Fibroblast of skin of left biceps (primary cell): ENCODE data around the gene SP7.
"Not testable (repeated sequence)": the region's sequence is repeated elsewhere in the genome, so short reads cannot be mapped to it uniquely, and the experiment has no call there.

Experiments
- DNase-seq, 2 experiments: peaks; one replicate each; pipeline ENCODE4 v3.0.0-alpha.2; 2013; ENCODE audit warnings: low read depth in 2 of 2

The SP7 gene

DNA sequence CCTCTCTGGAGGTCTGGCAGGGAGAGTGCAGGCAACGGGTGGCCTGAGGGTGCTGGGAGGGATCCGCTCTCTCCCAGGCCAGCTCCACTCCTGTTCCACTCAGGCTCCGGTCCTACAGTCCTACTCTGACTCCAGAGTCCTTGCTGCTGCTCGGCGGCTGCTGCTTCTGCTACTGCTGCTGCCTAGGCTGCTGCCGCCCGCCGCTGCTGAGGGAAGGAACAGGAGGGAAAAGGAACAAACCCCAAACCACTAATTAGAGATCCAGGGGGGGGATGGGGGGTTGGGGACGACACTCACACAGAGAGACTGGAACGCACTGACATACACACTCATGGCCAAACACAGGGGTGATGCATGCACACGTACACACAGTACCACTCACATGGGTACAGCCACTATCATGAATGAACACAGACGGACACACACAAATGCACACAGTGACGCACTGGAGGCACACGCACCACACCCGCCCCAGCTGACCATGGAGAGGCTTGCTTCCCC lies at the start of gene SP7:
Gene SP7 (minus strand): TSS at position 174 of the 501 bp plus-strand sequence. CDS start 708 bp downstream, outside the sequence.
- DNase-seq: no peak

DNA sequence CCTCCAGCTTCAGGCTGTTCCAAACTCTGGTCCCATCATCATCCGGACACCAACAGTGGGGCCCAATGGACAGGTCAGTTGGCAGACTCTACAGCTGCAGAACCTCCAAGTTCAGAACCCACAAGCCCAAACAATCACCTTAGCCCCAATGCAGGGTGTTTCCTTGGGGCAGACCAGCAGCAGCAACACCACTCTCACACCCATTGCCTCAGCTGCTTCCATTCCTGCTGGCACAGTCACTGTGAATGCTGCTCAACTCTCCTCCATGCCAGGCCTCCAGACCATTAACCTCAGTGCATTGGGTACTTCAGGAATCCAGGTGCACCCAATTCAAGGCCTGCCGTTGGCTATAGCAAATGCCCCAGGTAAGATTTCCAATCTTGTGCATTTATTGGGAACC lies 47.1 kb upstream of the SP7 start:
- no peak for DNase-seq

DNA sequence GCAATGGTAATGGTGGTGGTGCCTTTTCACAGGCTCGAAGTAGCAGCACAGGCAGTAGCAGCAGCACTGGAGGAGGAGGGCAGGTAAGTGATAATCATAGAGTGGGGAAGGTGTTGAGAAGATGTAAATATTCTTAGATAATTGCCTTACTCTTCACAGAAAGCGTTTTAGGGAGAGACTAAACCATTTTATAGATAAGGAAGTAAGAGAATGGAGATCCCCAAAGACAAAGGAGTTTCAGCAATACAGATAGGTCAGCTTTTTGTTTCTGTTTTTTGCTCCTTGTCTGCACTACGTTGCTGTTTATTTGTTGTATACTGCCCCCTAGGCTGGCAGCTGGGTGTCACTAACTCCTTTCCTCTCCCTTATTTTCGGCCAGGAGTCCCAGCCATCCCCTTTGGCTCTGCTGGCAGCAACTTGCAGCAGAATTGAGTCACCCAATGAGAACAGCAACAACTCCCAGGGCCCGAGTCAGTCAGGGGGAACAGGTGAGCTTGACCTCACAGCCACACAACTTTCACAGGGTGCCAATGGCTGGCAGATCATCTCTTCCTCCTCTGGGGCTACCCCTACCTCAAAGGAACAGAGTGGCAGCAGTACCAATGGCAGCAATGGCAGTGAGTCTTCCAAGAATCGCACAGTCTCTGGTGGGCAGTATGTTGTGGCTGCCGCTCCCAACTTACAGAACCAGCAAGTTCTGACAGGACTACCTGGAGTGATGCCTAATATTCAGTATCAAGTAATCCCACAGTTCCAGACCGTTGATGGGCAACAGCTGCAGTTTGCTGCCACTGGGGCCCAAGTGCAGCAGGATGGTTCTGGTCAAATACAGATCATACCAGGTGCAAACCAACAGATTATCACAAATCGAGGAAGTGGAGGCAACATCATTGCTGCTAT lies 45.8 kb upstream of the SP7 start:
- no peak for DNase-seq

DNA sequence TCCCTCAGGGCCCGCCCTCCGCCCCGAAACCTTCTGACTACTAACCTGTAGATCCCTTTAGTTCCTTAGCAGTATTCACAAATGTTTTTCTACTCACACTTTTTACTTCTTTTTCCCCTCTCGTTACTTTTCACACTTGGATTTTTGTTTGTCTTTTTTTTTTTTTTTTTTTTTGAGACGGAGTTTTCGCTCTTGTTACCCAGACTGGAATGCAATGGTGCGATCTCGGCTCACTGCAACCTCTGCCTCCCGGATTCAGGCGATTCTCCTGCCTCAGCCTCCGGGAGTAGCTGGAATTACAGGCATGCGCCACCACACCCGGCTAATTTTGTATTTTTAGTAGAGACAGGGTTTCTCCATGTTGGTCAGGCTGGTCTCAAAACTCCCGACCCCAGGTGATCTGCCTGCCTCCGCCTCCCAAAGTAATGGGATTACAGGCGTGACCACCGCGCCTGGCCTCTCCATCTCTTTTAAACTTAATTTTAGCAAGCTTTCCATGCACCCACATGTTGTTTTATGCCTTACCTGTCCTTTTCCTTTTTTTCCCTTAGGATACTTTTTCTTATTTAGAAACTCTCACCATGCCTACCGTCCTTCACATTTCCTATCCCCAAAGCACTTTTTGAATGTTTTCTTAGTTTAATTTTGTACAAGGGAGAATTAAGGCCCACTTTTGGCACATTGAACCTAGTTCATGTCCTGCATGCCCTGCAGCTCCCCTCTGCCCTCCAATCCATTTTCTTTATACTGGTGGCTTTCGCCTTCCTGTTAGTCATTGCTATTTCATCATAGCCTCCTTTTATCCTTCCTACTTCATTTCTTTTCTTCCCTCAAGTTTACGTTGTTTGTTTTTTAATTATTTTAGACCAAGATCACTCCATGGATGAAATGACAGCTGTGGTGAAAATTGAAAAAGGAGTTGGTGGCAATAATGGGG lies 44.9 kb upstream of the SP7 start:
- no peak for DNase-seq

DNA sequence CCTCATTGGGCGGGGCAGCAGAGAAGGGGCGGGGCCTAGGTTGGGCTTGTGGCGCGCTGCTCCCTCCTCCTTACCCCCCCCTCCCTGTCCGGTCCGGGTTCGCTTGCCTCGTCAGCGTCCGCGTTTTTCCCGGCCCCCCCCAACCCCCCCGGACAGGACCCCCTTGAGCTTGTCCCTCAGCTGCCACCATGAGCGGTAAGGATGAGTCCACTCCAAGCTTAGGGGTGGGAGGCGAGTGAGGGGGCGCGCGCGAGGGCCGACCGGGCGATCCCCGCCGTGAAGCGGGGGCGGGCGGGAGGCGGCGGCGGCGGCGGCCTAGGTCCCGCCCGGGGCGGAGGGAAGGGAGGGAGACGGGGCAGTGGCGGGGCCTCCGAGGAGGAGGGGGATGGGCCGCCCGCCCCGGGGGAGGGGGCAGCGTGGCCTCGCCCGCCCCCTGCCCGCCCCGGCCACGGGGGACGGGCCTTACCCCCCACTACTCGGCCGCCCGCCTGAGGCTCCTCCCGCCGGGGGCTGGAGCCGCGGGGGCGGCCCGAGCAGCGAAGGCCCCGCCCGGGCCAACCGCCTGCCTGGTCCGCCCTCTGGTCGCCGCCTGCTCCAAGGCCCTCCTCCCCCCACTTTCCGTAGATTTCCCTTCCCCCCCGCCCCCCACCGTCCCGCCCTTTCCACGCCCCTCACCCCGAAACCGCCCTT lies 44.1 kb upstream of the SP7 start, which contains the start of gene SP1:
Gene SP1 (plus strand): TSS at position 73 of the 690 bp plus-strand sequence. CDS start 116 bp downstream, at position 189.
- peak; percentile 89 to 92 for DNase-seq

DNA sequence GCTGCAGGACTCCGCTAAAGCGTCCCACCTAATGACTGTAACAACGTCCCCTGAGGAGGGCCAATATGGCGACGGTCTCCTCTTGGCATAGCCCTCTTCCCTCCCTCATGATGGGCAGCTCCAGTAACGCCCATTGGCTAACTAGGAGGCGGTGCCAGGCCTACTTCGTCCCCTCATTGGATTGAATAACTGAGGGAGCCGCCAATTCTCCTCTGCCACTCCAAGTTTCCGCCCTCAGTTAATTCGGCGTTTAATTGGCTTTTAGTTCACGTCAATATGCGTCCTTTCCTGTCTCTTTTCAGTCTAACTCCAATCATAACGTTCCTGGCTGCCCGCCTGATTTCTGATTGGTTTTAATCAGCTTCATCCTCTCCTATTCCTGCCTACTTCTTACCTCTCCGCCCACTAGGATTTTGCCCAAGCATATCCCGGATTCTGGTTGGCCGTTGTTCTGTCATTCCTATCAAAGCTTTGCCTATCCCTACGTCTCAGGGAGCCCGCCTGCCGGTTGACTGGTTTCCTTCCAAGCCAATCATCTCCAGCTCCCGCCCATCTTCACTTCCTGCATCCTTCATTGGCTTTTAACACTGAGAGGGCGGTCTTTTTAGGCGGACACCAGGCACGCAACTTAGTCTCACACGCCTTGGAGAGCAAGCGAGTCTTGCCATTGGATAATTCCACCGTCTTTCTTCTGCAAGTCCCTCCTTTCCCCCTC lies 43.4 kb upstream of the SP7 start:
- DNase-seq: peak; percentile 100

DNA sequence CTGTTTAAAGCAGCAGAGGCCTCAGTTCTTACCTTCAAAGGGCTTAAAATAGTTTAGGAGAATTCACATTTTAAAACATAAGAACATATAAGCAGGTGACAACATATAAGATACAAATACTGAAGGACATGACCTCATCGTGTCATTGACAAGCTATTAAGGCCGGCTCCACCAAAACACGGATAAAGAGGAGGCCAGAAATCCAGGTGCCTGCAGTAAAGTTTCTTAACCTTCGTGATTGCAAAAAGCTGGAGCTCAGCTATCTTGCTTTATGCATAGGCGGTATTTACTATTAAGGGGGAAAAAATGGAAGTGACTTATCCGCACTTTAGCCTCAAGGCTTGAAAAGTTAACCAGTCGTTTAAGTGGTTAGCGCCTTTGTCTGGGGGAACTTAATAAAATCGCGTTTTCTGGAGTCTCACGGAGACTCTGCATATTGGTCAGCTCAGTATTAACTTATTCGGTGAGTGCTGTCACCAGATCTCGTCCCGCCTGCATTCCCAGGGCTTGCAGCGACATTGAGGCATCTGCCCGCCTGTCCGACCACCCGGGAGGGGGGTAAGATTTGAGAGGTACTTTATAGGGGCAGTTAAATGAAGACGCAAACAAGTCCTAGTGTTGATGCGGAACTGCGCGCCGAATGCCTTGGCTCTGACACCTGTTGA lies 42.7 kb upstream of the SP7 start:
- no peak for DNase-seq

DNA sequence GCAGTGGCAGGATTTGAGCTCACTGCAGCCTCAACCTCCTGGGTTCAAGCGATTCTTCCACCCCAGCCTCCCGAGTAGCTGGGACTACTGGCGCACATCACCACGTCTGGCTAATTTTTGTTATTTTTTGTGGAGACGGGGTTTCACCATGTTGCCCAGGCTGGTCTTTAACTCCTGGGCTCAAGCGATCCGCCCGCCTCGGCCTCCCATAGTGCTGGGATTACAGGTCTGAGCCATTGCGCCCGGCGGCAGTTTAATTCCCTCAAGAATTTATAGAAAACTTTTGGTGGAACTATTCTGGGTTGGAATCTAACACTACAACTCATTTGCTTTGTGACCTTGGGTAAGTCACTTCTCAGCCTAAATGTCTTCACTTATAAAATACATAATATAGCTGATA lies 42.1 kb upstream of the SP7 start:
- DNase-seq: no peak

DNA sequence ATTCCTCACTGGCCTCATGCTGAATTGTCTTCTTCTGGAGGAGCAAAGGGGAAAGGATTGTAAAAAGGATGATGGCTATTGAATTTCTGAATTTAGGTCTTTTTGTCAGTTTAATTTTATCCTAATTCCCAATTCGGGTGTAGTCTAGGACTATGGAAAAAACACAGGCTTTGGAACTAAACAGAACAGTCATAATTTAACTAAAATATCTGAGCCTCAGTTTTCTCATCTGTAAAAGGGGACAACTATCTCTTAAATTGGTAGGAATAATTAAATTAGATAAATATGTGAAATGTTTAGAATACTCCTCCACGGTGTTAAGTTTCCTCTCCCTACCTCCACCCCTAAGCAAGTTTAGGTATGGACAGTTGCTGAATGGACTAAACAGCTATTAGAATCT lies 40.6 kb upstream of the SP7 start:
- no peak for DNase-seq

DNA sequence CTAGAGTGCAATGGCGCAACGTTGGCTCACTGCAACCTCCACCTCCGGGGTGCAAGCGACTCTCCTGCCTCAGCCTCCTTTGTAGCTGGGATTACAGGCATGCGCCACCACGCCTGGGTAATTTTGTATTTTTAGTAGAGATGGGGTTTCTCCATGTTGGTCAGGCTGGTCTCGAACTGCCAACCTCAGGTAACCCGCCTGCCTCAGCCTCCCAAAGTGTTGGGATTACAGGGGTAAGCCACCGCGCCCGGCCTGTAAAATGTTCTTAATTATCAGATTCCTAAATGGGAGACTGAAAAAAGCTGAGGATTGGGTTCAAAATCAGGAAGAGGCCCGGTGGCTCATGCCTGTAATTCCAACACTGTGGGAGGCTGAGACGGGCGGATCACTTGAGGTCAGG lies 38.1 kb upstream of the SP7 start:
- DNase-seq: not testable (repeated sequence)

DNA sequence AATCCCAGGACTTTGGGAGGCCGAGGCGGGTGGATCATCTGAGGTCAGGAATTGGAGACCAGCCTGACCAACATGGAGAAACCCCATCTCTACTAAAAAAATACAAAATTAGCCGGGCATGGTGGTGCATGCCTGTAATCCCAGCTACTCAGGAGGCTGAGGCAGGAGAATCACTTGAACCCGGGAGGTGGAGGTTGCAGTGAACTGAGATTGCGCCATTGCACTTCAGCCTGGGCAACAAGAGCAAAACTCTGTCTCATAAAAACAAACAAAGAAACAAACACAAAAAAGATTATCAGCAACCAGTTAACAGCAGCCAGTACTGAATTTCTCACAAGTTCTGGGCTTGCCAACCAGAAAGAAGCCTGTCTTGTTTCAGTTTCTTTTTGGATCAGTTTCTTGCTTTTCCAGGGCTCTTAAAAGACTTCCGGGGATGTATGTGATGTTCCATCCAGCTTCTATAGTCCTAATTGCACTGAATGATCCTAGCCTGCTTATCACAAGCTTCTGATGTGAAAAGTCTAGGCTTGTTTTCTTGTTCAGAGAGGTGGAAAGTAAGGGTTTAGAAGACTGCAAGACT lies 37.5 kb upstream of the SP7 start:
- not testable (repeated sequence) for DNase-seq

DNA sequence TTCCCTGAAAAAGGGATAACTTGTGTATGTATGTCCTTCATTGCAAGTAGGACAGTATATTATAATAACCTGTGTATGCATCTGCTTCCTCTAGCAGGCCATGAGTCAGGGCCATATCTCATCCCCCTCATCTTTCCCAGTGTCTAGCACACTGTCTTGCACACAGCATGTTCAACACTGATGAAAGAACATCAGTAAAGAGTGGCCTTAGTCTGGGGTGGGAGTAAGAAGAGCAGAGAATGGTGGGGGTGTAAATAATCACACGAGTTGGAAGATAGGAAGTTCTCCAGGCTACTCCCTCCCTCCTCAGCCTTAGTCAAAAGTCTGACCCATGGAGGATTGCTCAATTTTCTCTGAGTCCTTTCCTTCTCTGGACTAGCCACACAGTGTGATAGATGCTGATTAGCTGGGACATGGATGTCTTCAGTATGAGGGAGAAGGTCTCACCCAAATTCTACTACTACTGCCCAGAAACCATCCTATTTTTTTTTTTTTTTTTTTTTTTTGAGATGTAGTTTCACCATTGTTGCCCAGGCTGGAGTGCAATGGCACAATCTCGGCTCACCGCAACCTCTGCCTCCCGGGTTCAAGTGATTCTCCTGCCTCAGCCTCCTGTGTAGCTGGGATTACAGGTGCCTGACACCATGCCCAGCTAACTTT lies 29.2 kb upstream of the SP7 start:
- no peak for DNase-seq

DNA sequence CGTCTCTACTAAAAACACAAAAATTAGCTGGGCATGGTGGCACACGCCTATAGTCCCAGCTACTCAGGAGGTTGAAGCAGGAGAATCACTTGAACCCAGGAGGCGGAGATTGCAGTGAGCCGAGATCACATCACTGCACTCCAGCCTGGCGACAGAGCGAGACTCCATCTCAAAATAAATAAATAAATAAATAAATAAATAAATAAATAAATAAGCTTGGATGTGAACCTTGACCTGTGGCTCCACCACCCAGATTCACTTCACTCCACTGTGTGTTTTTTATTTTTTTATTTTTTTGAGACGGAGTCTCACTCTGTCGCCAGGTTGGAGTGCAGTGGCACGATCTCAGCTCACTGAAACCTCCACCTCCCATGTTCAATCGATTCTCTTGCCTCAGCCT lies 25.5 kb upstream of the SP7 start:
- DNase-seq: not testable (repeated sequence)

DNA sequence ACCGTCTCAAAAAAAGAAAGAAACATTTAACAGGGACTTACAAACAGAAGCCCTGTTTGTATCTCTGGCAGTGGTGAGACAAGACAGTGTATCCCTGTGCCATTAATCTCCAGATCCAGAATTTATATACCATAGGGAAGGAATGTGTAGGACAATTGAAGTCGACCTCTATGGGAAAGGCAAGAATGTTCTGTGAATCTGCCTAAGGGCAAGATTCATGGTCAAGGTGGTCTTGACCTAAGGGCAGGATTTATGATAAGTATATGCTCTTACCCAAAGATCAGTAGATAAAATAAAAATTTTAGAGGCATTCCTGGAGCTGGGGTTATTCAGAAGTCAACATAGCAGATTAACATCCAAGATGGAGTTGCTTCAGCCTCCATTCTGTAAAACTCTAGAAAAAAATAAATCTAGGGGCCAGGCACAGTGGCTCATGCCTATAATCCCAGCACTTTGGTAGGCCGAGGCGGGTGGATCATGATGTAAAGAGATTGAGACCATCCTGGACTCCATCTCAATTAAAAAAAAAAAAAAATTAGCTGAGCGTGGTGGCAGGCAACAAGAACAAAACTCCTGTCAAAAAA lies 22.8 kb upstream of the SP7 start:
- no peak for DNase-seq

DNA sequence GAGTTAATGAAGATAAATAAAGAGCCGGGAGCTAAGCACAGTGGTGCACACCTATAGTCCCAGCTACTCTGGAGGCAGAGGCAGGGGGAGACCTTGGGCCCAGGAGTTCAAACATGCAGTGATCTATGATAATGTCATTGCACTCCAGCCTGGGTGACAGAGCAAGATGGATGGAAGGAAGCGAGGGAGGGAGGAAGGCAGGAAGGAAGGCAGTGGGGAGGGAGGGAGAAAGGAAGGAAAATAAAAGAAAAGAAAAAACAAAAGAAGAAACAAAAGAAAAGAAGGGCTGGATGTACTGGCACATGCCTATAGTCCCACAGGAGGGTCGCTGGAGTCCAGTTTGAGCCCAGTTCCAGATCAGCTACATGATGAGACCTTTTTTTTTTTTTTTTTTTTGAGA lies 19.0 kb upstream of the SP7 start:
- no peak for DNase-seq

DNA sequence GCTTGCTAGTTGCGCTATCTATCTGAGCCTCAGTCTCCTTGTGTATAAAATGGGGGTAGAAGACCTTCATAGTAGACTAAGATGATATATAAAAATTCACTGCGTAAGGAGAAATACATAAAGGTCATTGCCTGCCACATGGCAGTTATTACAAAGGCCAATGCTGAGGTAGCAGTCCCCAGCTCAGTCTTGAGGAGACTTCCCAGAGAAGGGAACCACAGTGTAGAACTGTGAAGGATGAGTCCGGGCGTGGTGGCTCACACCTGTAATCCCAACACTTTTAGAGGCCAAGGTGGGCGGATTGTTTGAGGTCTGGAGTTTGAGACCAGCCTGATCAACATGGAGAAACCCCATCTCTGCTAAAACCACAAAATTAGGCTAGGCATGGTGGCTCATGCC lies 17.1 kb upstream of the SP7 start:
- DNase-seq: no peak

DNA sequence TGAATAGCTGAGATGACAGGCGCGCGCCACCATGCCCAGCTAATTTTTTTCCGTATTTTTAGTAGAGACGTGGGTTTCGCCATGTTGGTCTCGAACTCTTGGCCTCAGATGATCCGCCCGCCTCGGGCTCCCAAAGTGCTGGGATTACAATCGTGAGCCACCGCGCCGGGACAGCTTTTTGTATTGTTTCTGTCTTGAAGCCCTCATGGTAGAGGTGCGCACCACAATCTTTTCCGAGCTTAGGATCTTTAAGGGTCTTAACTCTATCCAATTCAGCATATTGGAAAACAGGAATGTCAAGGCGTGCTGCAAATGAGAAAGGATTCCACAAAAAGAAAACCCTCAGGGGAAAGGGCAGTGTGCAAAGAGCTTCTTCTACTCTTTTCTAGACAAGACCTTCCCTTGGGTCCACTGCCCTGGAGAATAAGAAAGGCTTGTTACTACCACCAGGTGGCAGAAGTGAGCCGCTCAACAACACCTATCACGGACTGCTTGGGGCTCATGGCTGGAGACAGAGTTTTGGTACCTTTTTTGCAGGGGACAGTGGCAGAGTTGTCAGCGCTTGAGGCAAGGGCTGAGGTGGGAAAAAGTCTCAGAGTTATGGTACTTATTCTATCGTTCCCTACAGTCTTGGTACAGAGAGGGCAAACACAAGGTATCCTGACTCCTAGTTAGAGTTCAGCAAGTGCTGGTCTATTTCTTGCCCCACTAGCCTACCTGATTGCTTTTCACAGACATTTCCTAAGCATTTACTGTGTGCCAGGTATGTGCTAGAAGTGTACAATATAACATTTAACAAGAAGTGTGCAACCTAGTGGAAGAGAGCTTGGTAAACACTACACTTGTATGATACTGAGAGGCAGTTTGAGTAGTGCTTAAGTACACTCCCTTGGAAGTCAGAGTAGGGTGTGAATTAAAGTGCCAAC lies 16.4 kb upstream of the SP7 start:
- peak; percentile 47 to 58 for DNase-seq

DNA sequence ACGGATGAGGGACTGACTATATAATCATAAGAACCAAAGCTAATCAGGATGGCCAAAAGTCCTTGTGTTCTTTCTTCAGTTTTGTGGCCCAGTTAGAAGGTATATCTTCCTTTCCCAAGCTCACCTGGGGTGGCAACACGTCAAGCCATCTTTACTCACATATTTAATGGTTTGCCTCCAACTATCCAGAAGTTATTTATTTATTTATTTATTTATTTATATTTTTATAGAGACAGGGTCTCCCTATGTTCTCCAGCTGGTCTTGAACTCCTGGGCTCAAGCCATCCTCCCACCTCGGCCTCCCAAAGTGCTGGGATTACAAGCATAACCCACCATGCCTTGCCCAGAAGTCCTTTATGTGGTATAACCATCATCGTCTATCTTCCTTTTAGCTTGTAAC lies 11.8 kb upstream of the SP7 start:
- no peak for DNase-seq
